Stimulated activated CD8-positive, alpha-beta memory T cell treated with anti-CD3 and anti-CD28 coated beads, Interleukin-4, amount 100 ng/mL, for 48 hours (primary cell): ENCODE results near the gene NUP93.
A peak's percentile ranks its signal among the peaks of the same experiment; 100 is the strongest.

Experiments
- DNase-seq: peaks from one replicate; pipeline ENCODE4 v3.0.0-alpha.2; 2020

Gene NUP93

GRCh38 chr16:56824804-56825203 is 94.9 kb downstream of the NUP93 start:
- DNase-seq = no peak

- DNase-seq = no peak
These were observed 95.9 kb downstream of the NUP93 start for GRCh38 chr16:56825826-56826225.

- DNase-seq = no peak
These were observed 98.7 kb downstream of the NUP93 start for GRCh38 chr16:56828647-56829046.

GRCh38 chr16:56830669-56831068 is 100.7 kb downstream of the NUP93 start:
- no peak for DNase-seq

GRCh38 chr16:56832768-56833167 is 102.8 kb downstream of the NUP93 start:
- no peak for DNase-seq

GRCh38 chr16:56833243-56833970 is 103.5 kb downstream of the NUP93 start:
- DNase-seq = peak; percentile 33

- DNase-seq = no peak
These were observed 105.4 kb downstream of the NUP93 start for GRCh38 chr16:56835320-56835719.

GRCh38 chr16:56836410-56837230 is 106.7 kb downstream of the NUP93 start:
- DNase-seq = no peak

GRCh38 chr16:56838622-56839337 is 108.9 kb downstream of the NUP93 start:
- DNase-seq = no peak

- DNase-seq = no peak
These were observed 111.3 kb downstream of the NUP93 start for GRCh38 chr16:56841233-56841632.

GRCh38 chr16:56841659-56842058 is 111.7 kb downstream of the NUP93 start:
- no peak for DNase-seq

- DNase-seq = no peak
These were observed 112.2 kb downstream of the NUP93 start for GRCh38 chr16:56842133-56842532.

GRCh38 chr16:56844056-56844455 is 114.1 kb downstream of the NUP93 start:
- no peak for DNase-seq

- no peak for DNase-seq
These were observed 117.4 kb downstream of the NUP93 start for GRCh38 chr16:56847173-56847910.

- no peak for DNase-seq
These were observed 118.4 kb downstream of the NUP93 start for GRCh38 chr16:56848029-56848936.

GRCh38 chr16:56848955-56849689 is 119.2 kb downstream of the NUP93 start:
- no peak for DNase-seq

GRCh38 chr16:56849690-56850680 is 120.1 kb downstream of the NUP93 start:
- DNase-seq = no peak

- DNase-seq = no peak
These were observed 121.9 kb downstream of the NUP93 start for GRCh38 chr16:56851671-56852400.

GRCh38 chr16:56852401-56852730 is 122.4 kb downstream of the NUP93 start:
- DNase-seq = no peak
